A673 (cell line): Measurements from ENCODE around the gene SGCD.

ENCODE experiments used
- CTCF ChIP-seq: fragments of 300-800, 200-600 bp; sonication (generic); conservative IDR thresholded peaks from 2 replicates; pipeline ENCODE4 v1.5.1; 2017; ENCODE audit warnings: low read depth, mild to moderate bottlenecking, antibody characterized with exemption, low read length, moderate library complexity, mixed read lengths
- EZH2 ChIP-seq: fragments of 200-600 bp; sonication (generic); IDR thresholded peaks from 2 replicates; pipeline ENCODE4 v1.6.1; 2017; ENCODE audit warnings: borderline replicate concordance, low read depth, mild to moderate bottlenecking, mixed read lengths, antibody characterized with exemption, low read length; ENCODE audit not compliant: poor library complexity, severe bottlenecking

DNA sequence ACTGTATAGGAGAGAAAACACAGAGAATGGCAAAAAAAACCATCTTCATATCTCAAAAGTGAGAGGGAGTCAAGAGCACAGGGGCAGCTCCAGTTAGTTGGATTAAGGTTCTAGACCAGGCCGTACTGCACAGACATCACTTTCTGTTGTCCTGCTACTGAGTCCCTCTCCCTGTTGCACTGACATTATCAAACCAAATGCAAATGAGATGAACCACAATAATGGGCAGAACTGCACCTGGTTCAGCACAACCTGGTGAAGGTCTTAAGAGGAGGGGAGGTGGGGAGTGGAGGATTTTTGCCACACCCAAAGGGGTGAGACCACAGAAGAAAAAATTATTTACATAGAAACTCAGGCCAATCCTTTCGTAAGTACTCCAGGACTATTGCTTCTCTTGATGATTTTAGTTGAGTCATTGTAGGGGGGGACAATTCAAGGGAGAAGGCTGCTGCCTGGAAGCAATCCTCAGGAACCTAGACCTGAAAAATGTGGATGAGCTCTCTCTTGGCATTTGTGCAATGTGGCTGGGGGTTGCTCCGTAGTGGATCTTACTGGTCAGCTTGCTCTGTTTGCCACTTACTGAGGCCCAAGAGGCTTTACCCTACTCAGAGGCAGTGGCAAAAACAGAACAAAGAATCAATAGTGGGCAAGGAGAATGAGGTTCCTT, 428.6 kb downstream of the SGCD start:
- no peak for TF ChIP-seq CTCF
- TF ChIP-seq EZH2 = no peak
